Fibroblast of pulmonary artery (primary cell): Measurements from ENCODE around the gene CLSTN3.

Experiments used
- DNase-seq: peaks from one replicate; pipeline ENCODE4 v3.0.0-alpha.2; 2010; ENCODE audit warnings: low read depth
- H3K4me3 ChIP-seq: replicated peaks from 2 replicates; pipeline ENCODE4 v1.5.1; 2011; ENCODE audit warnings: low read depth, mild to moderate bottlenecking, control low read depth, low read length, moderate library complexity
- TF ChIP-seq, protein P1 (sequence below): IDR thresholded peaks from 2 replicates; pipeline ENCODE4 v1.5.1; 2011; ENCODE audit warnings: mild to moderate bottlenecking, control low read depth, low read length, inconsistent platforms; ENCODE audit errors: missing control alignments

Gene CLSTN3

DNA sequence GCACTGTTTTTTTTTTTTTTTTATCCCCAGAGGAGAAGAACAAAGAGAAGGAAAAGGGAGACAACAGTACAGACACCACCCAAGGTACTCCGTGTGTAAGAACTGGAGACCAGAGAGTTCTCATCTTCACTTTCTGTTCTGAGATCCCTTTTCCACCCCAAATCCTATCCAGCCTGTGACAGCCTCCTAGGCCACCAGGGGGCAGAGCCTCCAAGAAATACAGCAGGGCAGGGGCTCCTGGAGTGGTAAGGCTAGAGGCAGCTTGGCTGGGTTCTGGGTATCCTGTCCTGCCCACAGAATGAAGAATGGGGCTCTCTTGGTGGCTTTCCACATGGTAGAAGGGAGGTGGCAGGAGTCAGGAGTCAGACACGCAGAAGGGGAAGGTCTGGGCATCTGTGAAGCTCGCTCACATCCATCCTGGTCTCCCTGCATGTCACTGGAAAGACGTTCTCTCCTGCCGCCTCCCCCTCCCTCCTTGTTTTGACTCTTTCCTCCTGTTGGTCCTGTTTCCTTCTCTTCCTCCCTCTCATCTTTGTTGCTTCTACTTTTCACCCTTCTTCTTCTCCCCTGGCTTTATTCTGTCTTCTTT lies 12.0 kb downstream of the CLSTN3 start:
- TF ChIP-seq, protein P1, sequence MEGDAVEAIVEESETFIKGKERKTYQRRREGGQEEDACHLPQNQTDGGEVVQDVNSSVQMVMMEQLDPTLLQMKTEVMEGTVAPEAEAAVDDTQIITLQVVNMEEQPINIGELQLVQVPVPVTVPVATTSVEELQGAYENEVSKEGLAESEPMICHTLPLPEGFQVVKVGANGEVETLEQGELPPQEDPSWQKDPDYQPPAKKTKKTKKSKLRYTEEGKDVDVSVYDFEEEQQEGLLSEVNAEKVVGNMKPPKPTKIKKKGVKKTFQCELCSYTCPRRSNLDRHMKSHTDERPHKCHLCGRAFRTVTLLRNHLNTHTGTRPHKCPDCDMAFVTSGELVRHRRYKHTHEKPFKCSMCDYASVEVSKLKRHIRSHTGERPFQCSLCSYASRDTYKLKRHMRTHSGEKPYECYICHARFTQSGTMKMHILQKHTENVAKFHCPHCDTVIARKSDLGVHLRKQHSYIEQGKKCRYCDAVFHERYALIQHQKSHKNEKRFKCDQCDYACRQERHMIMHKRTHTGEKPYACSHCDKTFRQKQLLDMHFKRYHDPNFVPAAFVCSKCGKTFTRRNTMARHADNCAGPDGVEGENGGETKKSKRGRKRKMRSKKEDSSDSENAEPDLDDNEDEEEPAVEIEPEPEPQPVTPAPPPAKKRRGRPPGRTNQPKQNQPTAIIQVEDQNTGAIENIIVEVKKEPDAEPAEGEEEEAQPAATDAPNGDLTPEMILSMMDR = peak; percentile 90
- peak; percentile 65 for DNase-seq
- H3K4me3 ChIP-seq = no peak overlapping the region

DNA sequence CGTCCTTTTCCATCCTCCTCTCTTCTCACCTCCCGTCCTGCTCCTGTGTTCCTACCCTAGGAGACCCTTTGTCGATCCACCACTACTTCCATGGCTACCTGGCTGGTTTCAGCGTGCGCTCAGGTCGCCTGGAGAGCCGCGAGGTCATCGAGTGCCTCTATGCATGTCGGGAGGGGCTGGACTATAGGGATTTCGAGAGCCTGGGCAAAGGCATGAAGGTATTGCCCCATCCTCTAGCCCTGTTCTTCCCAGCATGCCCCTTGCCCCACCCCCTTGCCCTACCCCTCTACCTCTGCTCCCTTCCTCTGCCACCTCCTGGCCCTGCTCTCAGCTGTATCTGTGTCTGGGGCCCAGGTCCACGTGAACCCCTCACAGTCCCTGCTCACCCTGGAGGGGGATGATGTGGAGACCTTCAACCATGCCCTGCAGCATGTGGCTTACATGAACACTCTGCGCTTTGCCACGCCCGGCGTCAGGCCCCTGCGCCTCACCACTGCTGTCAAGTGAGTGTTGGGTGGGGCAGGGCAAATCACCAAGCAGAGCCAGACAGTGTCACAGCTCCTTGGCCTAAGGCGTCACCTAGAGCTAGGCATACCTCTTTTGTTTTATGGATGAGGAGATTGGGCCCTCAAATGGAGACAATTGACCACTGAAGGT lies 12.8 kb downstream of the CLSTN3 start:
- TF ChIP-seq, protein P1 = no peak
- H3K4me3 ChIP-seq = no peak overlapping the region
- DNase-seq = no peak

GRCh38 chr12:7143564-7143963 lies 13.4 kb downstream of the CLSTN3 start:
- DNase-seq = no peak
- TF ChIP-seq, protein P1 = no peak
- no peak overlapping the region for H3K4me3 ChIP-seq

- TF ChIP-seq, protein P1 = peak; percentile 53
- peak; percentile 61 for DNase-seq
- no peak overlapping the region for H3K4me3 ChIP-seq
Observed at GRCh38 chr12:7144414-7145120, 14.4 kb downstream of the CLSTN3 start.

DNA sequence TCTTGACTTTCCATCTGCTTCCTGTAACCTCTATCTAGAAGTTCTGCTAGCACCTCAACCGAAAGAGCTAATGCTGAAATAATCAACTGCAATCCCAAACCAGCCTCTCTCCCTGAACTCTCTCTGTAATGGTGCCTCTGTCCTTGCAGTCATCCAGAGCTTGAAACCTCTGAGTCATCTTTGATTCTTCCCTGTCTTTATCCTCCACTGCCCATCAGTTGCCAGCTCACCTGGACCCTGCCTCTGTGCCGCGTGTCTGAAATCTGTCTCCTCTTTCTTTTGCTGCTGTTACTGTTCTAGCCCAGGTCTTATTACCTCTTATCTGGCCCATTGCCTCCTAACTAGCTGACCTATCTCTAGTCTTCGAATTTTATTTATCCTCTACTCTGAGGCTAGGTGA lies 15.5 kb downstream of the CLSTN3 start:
- DNase-seq = no peak
- TF ChIP-seq, protein P1 = no peak

DNA sequence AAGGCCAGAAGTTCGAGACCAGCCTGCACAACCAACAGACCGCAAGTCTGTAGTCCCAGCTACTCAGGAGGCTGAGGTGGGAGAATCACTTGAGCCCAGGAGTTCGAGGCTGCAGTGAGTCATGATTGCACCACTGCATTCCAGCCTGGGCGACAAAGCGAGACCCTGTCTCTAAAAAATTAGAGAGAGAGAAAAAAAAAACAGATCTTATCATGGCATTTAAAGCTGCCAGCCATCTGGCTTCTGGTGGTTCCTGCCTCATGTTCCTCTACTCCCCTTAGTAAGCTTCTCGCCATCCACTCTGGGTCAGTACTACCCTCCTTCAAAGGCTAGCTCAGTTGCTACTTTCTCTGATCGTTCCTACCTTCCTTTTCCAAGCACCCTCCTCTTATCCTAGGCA lies 16.1 kb downstream of the CLSTN3 start:
- no peak for DNase-seq

More for the DNA sequence above, 15.5 kb downstream of the CLSTN3 start:
- no peak overlapping the region for H3K4me3 ChIP-seq

More for the DNA sequence above, 16.1 kb downstream of the CLSTN3 start:
- no peak overlapping the region for H3K4me3 ChIP-seq
- TF ChIP-seq, protein P1 = no peak
